SHP77 treated with DMSO at 0.1 percent for 48 hours (cell line): ENCODE measurements around the gene CREB3L2.
A peak's percentile ranks its signal among the peaks of the same experiment; 100 is the strongest.
"Not testable (repeated sequence)": the region's sequence is repeated elsewhere in the genome, so short reads cannot be mapped to it uniquely, and the experiment has no call there.

Source experiments
- DNase-seq: peaks from one replicate; lab custom pipeline; 2025; lab: John Stamatoyannopoulos, UW

Gene CREB3L2

GRCh38 chr7:138014201-138014600 is 12.3 kb upstream of the CREB3L2 start:
- not testable (repeated sequence) for DNase-seq

GRCh38 chr7:138009350-138009653 is 7.4 kb upstream of the CREB3L2 start:
- no peak for DNase-seq

- DNase-seq, result peak; percentile 49
Observed at GRCh38 chr7:138008588-138009349, 6.9 kb upstream of the CREB3L2 start.

- DNase-seq, result no peak
Observed at GRCh38 chr7:138008019-138008587, 6.2 kb upstream of the CREB3L2 start.

- no peak for DNase-seq
Observed at GRCh38 chr7:138006106-138006505, 4.2 kb upstream of the CREB3L2 start.

GRCh38 chr7:138004936-138005335 is 3.0 kb upstream of the CREB3L2 start:
- no peak for DNase-seq

- DNase-seq, result no peak
Observed at GRCh38 chr7:138004046-138004445, 2.2 kb upstream of the CREB3L2 start.

- no peak for DNase-seq
Observed at GRCh38 chr7:138002828-138003189, 923 bp upstream of the CREB3L2 start.

GRCh38 chr7:138002096-138002827 is 376 bp upstream of the CREB3L2 start:
- DNase-seq, result peak; percentile 99

- no peak for DNase-seq
Observed at GRCh38 chr7:138000081-138000701, 1.7 kb downstream of the CREB3L2 start.

- DNase-seq, result no peak
Observed at GRCh38 chr7:137999496-138000080, 2.3 kb downstream of the CREB3L2 start.

GRCh38 chr7:137998250-137998649 is 3.6 kb downstream of the CREB3L2 start:
- no peak for DNase-seq

GRCh38 chr7:137996871-137997270 is 5.0 kb downstream of the CREB3L2 start:
- DNase-seq, result no peak

GRCh38 chr7:137996386-137996851 is 5.5 kb downstream of the CREB3L2 start:
- no peak for DNase-seq

GRCh38 chr7:137994216-137994615 is 7.7 kb downstream of the CREB3L2 start:
- peak; percentile 14 for DNase-seq

- DNase-seq, result no peak
Observed at GRCh38 chr7:137993395-137993743, 8.5 kb downstream of the CREB3L2 start.

- no peak for DNase-seq
Observed at GRCh38 chr7:137992550-137993394, 9.1 kb downstream of the CREB3L2 start.

- DNase-seq, result peak; percentile 80
Observed at GRCh38 chr7:137992104-137992549, 9.8 kb downstream of the CREB3L2 start.

- no peak for DNase-seq
Observed at GRCh38 chr7:137990251-137990941, 11.5 kb downstream of the CREB3L2 start.

GRCh38 chr7:137989590-137989989 is 12.3 kb downstream of the CREB3L2 start:
- DNase-seq, result no peak

GRCh38 chr7:137989094-137989493 is 12.8 kb downstream of the CREB3L2 start:
- DNase-seq, result no peak
